ENCODE results near the gene EIF4EBP2. TPM values are rescaled to one million over a fixed set of nuclear protein-coding genes. Genes with fewer than 3 reads are reported as not detected.

EIF4EBP2 gene
- total RNA-seq, 1 experiment from 2014 or later, result 93.2 TPM

DNA sequence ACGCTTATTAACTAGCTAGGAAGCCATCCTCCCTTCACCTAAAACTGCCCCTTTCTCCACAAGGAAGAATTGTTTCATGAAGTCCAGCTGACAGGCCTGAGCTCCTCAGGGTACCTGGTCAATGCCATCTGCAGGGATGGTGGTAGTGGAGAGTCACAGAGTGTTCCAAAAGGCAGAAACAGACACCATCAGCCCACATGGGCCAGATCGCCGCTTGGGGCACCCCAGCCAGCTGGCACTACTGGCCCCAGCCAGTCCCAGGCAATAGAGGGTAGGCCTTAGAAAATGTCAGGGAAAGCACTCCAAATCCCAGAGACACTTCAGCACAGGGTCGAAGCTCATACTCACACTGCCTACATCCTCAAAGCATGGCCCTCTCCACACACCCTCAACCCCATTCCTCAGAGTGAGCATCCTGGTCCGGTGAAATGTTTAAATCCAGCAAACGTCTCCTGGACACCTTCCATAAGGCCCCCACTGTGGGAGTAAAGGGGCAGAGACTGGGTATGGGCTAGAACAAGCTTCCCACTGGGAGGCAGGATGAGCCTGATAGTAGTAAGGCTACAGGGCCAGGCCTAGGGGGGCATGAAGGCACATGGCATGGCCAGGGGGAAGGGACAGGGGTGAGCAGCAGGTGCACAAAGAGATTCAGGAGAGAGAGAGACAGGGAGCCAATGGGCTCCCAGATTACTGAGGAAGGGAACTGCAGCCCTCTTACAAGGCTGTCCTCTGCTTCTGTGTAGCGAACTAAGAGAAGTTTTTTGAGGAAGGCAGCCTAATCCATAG, 23.4 kb upstream of the EIF4EBP2 start:
- Histone ChIP-seq H3K14ac (ENCODE audit: insufficient read depth, low read length) (no peak overlapping the region), H3K4ac (ENCODE audit: low read depth, low read length) (no peak overlapping the region), H2AK5ac (ENCODE audit: insufficient read length, low read length) (no peak overlapping the region), H3K27me3 (ENCODE audit: insufficient read depth, low read length) (no peaks in the 10 kb centered on the region; the same call in 1 of the 2 replicates), H3K9me3 (ENCODE audit: control insufficient read depth, low read depth, low read length) (no peaks in the 10 kb centered on the region), H4K91ac (ENCODE audit: insufficient read length, low read depth, low read length) (no peak overlapping the region), H4K20me1 (ENCODE audit: control insufficient read depth, insufficient read depth, insufficient read length) (no peaks in the 10 kb centered on the region), H3K23ac (ENCODE audit: insufficient read length, low read depth, low read length) (no peak overlapping the region), H3K9ac (ENCODE audit: extremely low read depth, insufficient read length, low read length) (no peak overlapping the region), H2BK120ac (ENCODE audit: low read depth, low read length, poor library complexity, severe bottlenecking) (no peak overlapping the region), H2AFZ (ENCODE audit: low read length) (no peak overlapping the region), H2BK20ac (ENCODE audit: low read depth, low read length, poor library complexity, severe bottlenecking) (no peak overlapping the region), H3K79me1 (ENCODE audit: insufficient read depth, low read depth, low read length, poor library complexity, severe bottlenecking) (no peaks in the 10 kb centered on the region), H3K4me1 (ENCODE audit: insufficient read depth, low read length) (no peaks in the 10 kb centered on the region; the same call in 1 of the 2 replicates), H2BK12ac (ENCODE audit: insufficient read length, low read depth, low read length) (no peak overlapping the region), H3K18ac (ENCODE audit: insufficient read length, low read depth, low read length) (no peak overlapping the region), H3K27ac (ENCODE audit: insufficient read length, low read depth, low read length) (no peak overlapping the region), H3T11ph (ENCODE audit: low read length) (no peak overlapping the region), H3K79me2 (ENCODE audit: insufficient read depth, low read length) (no peaks in the 10 kb centered on the region), H2BK5ac (ENCODE audit: insufficient read length, low read length) (no peak overlapping the region), H3K4me2 (ENCODE audit: insufficient read depth, insufficient read length, low read length) (peak overlapping the region; percentile 75), H2BK15ac (ENCODE audit: low read depth, low read length) (no peak overlapping the region), H3K56ac (ENCODE audit: insufficient read length, low read depth, low read length) (no peak overlapping the region), H4K5ac (ENCODE audit: insufficient read length, low read depth, low read length) (no peak overlapping the region), H3K23me2 (ENCODE audit: insufficient read length, low read depth, low read length, poor library complexity, severe bottlenecking) (peaks cover 10% of the 10 kb centered on the region), H4K8ac (replicated peaks; ENCODE audit: insufficient read length, low read depth, low read length) (no peak overlapping the region)
- DNase-seq, result no peak
- no CpG with 5 or more reads among the region's 7 CpGs for WGBS (ENCODE audit: extremely low coverage, insufficient read length, low lambda C conversion rate)
- Mint-ChIP-seq H3K27ac (no peak overlapping the region; a peak in 1 of 7 replicates), H3K4me3 (peak overlapping the region; percentile 78 to 89; a peak in 4 of 5 replicates), H3K9me3 (peaks cover 4 to 7% of the 10 kb centered on the region in 2 experiments; a peak in 3 of 5 replicates), H3K4me1 (peaks cover 26 to 31% of the 10 kb centered on the region in 2 experiments), H3K36me3 (ENCODE audit: insufficient read depth in 1 of 3, low read depth in 3 of 3) (peaks cover 2 to 17% (median 13%) of the 10 kb centered on the region in 3 experiments; a peak in 5 of 7 replicates), H3K27me3 (ENCODE audit: low read depth) (peaks cover 32% of the 10 kb centered on the region)
- TF ChIP-seq, protein P1, sequence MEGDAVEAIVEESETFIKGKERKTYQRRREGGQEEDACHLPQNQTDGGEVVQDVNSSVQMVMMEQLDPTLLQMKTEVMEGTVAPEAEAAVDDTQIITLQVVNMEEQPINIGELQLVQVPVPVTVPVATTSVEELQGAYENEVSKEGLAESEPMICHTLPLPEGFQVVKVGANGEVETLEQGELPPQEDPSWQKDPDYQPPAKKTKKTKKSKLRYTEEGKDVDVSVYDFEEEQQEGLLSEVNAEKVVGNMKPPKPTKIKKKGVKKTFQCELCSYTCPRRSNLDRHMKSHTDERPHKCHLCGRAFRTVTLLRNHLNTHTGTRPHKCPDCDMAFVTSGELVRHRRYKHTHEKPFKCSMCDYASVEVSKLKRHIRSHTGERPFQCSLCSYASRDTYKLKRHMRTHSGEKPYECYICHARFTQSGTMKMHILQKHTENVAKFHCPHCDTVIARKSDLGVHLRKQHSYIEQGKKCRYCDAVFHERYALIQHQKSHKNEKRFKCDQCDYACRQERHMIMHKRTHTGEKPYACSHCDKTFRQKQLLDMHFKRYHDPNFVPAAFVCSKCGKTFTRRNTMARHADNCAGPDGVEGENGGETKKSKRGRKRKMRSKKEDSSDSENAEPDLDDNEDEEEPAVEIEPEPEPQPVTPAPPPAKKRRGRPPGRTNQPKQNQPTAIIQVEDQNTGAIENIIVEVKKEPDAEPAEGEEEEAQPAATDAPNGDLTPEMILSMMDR (conservative IDR thresholded peaks at IDR 0.05), result no peak

Measured in H9 (cell line).